HG03558 (cell line): Measurements from ENCODE around the gene KMT2A.
"Not testable (repeated sequence)": the region's sequence is repeated elsewhere in the genome, so short reads cannot be mapped to it uniquely, and the experiment has no call there.

Experiments used
- ATAC-seq: cut with Tn5 transposase; IDR thresholded peaks from one replicate; pipeline ENCODE4 v1.9.1; 2021; ENCODE audit warnings: moderate number of reproducible peaks; ENCODE audit not compliant: unreplicated experiment; ENCODE audit errors: extremely low read depth

Gene KMT2A

DNA sequence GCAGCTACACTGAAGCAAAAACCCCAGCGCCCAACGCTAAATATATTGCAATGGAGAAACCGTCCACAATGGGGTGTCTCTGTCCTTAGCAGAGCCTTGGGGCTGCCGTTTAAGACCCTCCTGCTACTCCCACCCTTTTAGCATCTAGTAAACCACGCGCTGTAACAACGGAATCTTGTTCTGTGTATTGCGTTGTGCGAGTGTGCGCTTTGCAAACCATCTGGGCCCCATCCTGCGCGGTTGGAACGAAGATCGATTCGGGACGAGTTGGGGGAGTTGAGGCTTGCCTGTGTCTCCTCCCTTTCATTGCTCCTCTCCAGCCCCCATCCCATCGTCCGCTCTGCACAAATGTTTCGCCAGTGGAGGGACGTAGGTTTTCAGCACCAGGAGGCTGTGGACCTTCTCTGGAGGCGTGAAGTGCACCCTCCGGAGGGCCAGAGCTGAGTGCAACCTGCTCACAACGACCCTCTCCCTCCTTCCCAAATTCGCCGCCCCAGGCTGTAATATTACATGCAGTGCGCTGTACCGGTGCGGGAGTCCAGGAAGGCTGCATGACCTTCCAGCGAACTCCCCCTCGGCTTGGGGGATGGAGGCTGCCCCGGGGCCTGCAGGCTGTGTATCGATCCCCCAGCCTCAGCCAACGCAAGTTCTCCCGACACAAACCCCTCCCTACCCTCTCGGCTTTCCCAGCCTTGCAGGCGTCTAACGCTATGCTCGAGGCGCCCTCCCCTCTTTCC, 1.6 kb upstream of the KMT2A start:
- no peak for ATAC-seq

DNA sequence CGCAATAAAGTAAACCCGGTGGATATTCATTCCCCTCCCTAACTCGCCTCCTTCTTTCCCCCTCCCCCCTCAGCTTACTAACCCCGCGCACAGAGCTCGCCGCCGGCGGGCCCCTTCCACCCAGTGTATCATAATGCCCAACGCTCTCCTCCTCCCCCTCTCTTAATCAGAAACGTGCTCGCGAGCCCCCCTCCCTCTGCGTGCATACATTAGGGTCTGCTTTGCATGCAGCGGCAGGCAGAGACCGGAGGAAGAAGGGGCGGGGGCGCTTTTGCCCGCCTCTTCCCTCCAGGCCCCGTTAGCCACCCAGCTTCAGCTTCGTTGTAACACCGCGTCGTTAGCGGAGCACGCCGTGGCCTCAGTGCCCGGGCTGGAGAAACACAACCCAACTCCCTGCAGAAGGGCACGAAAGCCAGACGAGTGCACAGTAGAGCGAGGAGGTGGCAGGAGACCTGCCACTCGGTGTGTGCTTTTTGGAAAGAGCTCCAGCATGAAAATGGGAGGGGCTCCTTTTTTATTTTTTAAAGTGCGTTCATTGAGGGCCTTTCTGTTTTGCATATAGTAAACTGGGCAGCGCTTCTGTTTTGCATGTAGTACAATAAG, 901 bp upstream of the KMT2A start:
- ATAC-seq: no peak

DNA sequence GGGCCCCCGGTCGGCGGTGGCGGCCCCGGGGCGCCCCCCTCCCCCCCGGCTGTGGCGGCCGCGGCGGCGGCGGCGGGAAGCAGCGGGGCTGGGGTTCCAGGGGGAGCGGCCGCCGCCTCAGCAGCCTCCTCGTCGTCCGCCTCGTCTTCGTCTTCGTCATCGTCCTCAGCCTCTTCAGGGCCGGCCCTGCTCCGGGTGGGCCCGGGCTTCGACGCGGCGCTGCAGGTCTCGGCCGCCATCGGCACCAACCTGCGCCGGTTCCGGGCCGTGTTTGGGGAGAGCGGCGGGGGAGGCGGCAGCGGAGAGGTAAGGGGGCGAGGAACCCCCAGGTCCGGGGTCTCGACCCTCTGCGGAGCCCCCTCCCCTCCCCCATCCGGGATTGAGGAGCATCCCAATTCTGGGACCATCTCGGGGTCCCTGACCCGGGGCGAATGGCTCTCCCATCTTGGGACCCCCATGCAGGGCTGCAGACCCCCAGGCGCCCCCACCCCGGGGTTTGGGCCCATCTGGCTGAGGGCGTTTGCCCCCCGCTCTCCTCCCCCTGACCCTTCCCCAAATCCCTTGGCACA, 431 bp downstream of the KMT2A start:
- ATAC-seq: no peak

DNA sequence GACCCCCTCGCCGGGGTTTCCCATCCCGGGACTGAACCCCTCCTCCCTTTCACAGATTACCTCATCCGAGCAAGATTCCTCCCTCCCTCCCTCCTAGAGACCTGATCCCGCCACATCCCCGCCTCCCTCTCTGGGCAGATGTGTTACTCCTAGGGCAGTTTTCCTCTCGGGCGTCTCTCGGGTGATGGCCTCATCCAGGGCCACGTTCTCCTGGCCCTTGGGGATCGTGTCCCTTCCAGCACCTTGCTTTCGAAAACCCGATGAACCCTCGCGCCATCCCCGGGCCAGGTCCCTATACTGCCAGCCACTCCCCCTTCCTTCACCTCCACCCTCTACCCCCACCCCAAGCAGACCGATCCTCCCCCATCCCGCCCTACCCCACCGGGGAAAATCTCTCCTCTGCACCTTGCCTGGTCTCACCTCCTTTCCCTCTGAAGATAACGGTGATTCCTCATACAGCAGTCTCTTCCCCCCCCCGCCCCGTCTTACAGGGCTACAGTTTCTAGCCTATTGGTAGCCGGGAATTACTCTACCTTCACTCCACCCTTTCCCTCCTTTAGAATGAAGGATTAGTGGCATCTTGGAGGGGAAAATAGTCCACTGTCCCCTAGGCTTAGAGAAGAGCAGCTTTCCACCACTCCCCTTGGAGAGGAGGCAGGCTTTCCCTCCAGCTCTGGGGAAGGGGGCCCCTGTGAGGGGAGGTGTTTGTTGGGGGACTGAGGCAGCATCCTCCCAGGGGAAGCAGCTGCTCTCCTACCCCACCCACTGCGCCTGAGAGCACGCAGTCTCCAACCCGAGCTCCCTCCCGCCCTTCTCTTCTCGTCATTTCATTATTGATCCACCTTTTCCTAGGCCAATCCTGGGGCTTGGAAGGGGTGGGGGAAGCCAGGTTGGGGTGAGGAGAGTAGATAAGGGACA, 1.2 kb downstream of the KMT2A start:
- no peak for ATAC-seq

DNA sequence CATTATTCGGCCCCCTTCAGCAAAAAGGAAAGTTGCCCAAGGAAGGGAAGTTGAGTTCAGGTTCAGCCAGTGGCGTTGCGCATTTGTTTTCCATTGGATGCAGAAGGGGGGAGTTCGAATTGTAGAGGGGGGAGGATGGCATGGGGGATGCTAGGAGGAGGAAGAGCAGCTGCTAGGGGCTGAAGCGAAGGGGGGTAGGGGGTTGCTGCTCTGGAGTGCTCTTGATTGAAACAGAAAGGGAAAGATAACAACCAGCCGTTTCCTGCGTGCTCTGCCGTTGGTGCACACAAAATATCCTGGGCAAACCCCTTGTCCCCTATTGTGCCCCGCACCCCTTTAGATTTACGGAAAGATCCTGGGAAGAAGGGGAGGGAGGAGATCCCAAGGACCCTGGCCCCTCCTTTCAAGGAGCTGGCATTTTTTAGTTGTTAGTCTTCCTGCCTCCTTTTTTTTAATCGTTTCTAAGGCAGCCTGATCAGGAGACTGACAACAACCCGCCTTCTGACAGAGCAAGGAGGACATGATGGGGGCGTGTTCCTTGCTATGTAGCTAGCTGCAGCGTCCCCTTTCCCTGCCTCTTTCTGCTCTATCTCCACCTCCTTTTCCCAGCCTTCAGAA, 2.1 kb downstream of the KMT2A start:
- no peak for ATAC-seq

DNA sequence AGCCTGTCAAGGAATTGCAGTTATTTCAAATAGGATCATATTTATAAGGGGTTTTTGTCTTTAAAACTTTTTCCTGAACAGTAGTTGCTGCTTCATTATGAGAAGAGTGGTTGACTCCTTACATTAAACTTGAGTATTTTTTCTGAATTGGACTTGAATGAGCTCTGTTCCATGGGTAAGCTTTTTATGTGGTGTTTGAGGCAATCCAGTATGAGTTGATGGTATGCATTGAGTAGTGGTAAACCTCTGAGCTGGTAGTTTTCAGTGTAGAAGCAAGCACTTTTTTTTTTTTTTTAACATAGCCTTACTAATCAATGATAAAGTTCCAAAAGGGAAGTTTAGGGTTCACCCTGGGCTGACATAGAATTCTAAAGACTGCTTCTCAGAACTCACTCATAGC, 3.4 kb downstream of the KMT2A start:
- no peak for ATAC-seq

DNA sequence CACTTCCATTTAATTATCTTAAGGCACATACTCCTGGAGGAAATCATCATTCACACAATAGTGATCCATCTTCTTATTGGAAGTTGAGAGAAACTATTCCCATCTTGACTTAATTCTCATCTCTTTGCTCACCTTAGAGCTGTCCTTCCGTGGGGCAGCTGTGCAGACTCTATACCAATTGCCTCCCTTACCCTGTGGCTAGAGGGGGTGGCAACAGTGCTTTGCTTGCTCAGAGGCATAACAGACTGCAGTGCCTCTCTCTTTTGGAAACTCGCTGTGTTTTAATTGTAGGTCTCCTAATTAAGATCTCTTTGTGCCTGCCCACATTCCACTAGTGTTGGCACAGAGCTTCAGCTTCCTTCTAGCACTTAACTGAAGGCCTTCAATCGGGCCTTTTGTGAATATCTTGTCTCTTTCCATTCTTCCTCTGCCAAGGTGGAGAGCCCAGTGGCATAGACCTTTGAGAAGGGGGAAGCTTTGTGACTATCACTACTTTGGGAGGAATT, 5.5 kb downstream of the KMT2A start:
- ATAC-seq: no peak

DNA sequence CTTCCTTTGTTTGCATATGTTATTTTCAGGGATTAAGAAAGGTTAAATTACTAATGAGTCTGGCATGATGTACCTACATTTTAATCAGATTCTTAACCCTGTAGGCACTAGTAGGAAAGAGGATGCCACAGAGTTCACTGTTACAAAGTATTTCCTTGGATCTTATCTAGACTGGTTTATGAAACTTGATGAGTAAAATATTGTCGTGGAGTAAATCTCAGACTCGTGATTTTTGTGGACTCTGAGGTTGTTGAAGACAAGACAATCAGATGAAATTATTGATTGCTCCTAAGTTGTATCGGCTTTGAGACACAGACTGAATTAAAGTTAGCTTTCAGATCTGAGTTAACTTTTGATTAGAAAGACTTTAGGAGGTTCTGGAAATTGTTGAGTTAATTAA, 6.0 kb downstream of the KMT2A start:
- no peak for ATAC-seq

DNA sequence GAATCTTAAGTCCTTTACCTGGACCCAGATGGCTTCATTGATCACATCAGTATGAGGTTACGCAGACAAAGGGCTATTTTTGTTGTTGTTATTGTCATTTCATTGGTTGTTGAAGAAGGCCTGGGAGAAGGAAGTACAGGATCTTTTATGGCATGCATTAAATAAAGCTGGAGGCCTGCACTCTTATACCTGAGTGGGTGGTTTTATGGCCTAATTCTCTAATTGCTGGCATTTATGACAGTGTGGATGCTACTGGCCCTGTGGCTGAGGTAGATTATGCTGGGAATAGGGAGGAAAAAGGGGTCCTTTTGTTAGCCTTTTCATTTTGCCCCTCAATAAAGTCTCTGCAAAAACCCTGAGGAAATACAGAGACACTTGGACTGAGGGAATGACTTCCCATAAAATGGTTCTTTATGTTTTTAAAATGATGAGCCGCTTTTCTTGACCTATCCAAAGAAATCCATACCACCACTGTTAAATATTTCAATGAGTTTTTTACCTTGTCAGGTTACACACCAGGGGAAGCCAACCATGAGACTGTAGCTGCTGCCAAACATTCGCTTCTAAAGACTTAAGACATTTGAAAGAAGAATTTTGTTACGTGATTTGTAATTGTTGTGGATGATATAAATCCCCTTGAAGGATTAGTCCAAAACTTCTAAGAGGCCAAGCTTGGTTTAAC, 6.8 kb downstream of the KMT2A start:
- no peak for ATAC-seq

DNA sequence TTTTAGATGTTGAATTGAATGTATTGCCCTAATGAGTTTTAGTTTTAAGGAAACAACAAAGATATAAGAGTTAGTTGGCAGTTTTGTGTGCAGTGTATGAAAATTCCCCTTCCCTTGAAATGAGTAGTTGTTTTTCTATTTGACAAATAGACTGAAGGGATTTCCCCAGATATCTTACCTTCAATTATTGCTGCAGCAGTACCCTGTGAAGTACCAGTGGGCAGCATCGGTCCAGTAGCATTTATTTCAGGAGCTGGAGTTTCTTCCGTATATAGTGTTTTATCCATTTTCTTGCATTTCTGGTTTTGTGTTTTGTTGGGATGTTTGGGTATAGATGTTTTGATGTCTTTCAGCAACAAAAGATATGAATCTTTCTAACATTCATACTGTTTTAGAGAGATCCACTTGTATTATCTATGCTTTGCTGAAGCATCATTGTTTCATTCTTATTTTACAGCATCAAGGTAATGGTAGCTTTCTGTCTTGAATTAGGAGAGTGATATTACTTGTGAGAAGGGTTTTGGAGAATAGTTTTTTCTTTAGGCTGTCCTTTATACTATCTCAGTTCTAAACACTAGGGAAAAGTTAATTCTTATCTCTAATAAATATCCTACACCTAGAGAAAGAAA, 7.4 kb downstream of the KMT2A start:
- no peak for ATAC-seq

DNA sequence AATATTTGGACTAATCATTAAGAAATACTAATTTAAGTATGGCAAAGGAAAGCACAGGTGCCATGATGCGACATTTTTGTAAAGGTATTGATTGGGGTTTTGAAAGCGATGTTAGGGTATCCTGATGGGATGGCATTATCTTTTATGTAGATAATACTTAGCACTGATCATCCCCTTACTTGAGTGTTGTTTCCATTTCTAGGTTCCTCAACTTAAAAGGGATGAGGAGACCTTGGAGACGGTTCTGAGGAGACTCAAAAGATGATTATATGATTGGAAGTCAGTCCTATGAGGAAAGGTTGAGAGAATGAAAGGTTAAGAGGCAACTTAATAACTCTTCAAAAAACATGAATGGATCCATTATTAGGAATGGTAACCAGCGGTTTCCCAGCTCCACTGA, 11.1 kb downstream of the KMT2A start:
- ATAC-seq: no peak

DNA sequence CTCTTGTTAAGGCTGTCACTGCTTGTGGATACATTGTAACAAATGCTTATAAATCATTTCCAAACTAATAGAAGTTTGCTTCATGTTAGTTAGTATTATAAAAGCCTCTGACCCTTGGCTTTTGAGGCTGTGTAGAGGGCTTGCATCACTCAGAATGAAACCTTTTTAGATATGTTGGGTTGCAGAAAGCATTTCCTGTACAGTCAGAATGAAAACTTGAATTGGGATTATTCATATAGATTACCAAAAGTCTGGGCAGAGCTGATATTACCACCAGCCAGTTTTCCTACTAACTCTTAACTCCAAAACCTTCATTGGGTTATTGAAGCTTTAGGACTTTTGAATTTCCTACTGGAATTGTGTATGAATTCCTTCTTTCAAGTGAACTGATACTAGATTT, 12.0 kb downstream of the KMT2A start:
- no peak for ATAC-seq

DNA sequence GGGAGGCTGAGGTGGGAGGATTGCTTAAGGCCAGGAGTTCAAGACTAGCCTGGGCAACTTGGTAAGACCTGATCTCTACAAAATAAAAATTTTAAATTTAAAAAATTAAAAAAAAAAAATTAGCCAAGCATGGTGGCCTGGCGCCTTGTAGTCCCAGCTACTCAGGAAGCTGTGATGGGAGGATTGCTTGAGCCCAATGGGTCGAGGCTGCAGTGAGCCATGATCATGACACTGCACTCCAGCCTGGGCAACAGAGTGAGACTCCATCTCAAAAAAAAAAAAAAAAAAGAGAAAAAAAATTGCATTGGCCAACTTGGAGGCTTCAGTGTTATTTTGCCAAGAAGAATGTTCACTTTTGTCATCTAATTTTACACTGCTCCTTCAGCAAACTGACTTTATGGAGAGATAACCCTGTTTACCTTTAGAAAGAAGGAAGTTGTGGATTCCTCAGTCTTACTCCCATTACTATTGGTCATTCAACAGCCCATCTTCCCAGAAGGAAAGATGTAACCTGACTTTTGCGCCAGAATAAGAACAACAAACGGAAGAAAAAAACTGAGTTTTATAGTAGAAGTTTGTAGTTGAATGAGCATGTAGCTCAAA, 13.1 kb downstream of the KMT2A start:
- ATAC-seq: no peak

DNA sequence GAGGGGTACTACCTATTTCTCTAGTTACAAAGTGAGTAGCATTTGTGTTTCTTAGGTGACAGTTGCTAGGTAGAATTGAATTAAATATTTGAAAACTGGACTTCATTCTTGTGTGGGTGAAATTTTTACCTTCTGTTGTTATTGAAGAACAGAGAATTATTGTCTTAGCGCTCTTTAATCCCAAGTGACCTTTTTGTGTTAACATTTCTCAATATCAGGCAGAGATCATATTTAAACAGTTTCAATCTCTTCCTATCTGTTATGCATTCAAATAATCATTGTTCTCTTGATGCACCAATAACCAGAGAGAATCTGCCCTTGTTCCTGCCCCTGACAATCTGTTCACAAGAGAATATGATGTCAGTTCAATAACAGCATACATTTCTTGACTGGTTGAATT, 14.2 kb downstream of the KMT2A start:
- ATAC-seq: no peak

DNA sequence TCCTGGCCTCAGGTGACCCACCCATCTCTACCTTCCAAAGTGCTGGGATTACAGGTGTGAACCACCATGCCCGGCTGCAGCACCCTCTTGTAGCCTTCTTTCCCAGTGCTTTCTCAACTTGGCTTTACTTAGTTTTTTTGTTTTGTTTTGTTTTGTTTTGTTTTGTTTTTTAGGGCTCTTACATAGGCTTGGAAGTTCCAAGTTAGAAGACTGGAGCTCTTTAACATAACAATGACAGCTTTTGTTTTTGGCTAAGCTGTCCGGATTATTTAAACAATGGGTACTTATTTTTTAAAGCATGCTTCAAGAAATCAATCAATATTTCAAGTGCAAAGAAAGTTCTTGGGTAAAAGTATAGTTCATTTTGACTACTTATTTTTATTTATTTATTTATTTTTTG, 25.9 kb downstream of the KMT2A start:
- ATAC-seq: no peak

DNA sequence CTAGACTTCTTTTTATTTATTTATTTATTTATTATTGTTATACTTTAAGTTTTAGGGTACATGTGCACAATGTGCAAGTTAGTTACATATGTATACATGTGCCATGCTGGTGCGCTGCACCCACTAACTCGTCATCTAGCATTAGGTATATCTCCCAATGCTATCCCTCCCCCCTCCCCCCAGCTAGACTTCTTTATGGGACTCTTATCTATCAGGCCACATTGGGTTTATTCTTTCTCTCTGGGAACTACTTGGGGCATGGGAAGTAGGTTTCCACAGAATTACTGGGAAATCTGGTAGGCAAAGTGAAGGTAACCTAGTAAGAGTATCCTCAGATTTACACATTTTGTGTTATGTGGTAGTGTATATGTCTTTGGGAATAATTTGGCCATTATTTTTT, 32.7 kb downstream of the KMT2A start:
- not testable (repeated sequence) for ATAC-seq

DNA sequence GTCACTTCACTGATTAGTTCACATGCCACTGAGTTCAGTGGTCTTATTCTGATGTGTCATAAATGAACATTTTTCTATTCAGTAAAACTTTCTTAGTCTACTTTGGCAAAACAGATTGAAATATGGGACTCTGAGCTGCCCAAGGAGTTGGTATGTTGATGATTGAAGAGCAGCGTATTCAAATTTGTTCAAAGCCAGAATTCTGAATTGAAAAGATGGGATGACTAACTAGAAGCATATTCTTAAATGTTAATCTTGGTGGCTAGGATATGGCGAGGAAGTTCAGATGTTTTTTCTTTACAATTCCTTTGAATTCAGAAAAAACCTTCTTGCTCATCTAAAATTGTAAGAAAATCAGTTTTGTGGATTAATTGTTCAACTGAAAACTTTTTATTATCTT, 34.7 kb downstream of the KMT2A start:
- ATAC-seq: no peak

DNA sequence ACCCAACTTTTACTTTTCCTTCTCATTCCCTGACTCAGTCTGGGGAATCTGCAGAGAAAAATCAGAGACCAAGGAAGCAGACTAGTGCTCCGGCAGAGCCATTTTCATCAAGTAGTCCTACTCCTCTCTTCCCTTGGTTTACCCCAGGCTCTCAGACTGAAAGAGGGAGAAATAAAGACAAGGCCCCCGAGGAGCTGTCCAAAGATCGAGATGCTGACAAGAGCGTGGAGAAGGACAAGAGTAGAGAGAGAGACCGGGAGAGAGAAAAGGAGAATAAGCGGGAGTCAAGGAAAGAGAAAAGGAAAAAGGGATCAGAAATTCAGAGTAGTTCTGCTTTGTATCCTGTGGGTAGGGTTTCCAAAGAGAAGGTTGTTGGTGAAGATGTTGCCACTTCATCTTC, 37.2 kb downstream of the KMT2A start:
- no peak for ATAC-seq

DNA sequence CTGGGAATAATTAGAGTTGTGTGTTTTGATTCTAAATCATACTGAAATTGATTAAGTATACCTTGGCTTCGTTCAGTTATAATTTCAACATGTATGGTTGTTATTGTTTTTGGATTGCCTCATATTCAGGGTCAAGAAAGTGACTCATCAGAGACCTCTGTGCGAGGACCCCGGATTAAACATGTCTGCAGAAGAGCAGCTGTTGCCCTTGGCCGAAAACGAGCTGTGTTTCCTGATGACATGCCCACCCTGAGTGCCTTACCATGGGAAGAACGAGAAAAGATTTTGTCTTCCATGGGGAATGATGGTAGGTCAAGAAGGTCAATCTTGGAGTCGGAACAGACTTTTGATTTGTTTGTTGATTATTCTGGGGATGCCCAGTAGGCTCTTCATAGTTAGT, 40.4 kb downstream of the KMT2A start:
- ATAC-seq: no peak
